ENCODE data around the gene MINDY3.
"Not testable (repeated sequence)": the region's sequence is repeated elsewhere in the genome, so short reads cannot be mapped to it uniquely, and the experiment has no call there.

Gene MINDY3

DNA sequence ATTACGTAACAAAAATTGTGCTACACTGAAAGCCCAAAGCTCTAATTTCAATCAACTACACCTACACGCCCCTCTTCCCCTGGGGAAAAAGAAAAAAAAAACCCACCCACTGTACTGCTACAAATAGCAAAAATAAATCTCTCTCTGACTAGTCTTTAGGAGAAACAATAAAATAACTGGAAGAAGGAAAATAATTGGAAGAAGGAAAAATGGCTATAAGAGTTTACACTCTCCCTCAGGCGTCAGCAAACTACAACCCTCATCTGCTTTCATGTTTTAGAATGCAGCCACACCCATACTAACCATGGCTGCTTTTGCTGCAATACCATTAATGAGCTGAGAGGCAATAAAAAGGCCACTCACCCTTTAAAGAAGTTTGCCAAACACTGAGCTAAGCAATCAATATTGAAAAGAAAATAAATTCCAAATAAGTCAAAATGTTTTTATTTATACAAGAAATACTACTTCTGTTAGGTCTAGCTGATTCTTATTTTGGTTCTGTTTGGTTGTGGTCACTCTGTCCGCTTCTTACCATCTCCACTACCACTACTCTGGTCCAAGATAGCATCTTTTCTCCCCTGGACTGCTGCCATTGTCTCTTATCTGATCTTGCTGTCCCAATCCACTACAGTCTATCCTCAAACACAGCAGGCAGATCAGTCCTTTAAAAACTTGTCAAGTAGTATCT is 3.8 kb downstream of the MINDY3 start:
- no peak for DNase-seq

DNA sequence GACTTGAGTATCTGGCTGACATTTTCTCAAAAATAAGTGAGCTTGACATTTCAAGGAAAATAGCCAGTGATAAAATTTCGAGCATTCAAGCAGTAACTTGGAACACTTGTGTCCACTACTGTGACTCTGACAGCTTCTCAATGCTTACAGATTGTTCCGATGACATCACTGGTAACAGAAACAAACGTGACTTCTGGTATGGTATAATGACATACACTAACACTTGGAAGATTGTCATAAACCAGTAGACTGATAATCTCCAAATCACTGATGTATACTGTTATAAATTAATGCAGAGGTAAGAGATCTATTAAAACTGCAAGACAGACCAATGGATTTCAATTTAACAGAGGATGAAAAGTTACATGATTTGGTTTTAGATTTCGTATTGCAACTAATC is 6.5 kb downstream of the MINDY3 start:
- DNase-seq, result no peak

DNA sequence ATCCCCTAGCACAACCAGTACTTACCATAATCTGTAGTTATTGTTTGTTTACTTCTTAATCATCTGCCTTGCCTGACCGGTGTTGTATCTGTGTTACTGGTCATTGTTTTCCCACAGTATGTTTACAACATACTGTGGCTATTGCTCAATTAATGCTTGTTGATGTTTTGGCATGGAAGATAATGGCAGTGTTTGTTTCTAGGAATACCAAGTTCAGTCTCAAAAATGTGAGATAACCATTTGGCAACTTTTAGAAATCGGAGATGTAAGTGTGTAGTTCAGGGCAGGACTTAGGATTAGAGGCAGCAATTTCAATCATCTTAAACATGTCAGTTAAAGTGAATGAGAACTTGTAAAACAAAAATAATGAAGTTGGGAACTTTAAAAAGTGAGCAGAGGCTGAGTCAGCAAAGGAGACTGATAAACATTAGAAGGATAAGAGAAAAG is 8.2 kb downstream of the MINDY3 start:
- DNase-seq, result no peak

DNA sequence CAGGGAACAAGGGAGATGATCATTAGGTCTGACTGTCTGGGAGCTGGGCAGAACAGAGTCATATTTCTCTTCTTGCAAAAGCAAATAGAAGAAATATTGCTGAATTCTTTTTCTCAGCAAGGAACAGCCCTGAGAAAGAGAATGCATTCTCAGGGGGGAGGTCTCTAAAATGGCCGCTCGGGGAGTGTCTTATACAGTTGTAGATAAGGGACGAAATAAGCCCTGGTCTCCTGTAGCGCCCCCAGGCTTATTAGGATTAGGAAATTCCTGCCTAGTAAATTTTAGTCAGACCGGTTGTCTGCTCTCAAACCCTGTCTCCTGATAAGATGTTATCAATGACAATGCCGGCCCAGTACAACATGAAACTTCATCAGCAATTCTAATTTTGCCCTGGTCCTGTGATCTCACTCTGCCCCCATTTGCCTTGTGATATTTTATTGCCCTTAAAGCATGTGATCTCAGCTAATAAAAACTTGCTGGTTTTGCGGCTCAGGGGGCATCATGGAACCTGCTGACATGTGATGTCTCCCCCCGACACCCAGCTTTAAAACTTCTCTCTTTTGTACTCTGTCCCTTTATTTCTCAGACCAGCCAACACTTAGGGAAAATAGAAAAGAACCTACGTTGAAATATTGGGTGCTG is 9.8 kb downstream of the MINDY3 start:
- DNase-seq, result not testable (repeated sequence)

DNA sequence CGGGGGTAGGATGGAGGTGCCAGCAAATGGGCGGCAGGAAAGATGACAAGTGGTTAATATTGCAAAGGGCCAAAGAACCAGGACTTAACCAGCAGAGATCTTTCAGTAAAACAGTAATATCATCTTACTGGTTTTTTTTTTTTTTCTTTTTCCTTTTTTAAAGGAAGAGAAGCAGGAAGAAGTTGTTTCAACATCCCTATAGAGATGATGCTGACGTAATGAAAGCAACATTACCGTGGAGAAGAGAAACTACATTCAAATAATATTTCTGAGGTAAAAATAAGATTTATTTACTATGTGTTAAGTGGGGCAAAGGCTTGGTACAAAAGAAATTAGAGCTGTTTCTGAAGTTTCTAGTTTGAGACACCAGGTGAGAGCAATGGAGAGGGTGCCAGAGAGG is 11.0 kb downstream of the MINDY3 start:
- no peak for DNase-seq

DNA sequence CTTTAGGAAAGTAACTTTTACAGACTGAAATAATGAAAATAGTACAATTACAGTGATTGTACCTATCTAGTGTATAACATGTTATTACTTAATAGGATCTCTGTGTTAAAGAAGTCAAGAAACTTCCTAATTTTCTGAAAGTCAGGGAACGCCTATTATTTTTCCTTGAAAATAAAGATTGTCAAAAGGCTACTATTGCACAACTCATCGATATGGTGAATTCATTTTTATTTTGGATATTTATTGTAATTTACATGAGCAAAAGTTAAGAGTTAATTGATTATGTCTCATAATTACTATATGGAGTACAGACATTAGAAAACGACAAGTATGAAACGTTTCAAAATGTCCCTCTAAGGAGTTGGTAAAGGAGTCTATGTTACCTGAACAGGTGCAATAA is 12.8 kb downstream of the MINDY3 start:
- DNase-seq, result no peak

DNA sequence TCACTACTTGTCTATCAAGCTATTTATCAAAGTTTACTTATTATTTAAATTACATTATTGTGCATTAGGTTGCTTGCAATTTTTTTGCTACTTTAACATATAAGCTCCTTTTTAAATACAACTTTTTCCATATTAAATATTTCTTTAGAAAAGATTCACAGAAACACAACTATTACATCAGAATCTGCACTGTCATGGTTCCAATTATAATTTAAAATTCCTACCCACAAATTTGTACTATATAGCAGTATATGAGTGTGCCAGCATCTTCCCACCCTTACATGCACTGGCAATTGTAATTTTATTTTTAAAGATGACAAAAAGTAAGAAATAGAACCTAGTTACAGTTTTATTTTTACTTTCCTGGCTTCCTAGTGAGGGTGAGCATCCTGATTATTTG is 15.8 kb downstream of the MINDY3 start:
- no peak for DNase-seq

DNA sequence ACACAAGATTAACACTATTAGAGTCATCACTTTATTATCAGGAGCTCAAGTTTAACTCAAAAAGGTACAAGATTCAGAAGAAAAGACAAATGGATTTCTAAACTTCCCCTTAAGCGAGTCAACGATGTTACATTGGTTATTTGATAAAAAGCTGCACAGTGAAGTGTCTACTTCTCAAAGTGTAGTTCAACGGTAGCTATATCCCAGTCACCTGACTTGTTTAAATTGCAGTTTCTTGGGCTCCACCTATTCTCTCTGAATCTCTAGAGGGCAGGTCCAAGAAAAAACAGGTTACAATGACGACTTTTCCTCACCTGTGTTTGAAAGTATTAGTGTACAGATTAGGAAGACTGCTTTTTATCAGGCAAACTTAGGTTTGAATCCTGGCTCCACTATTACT is 16.6 kb downstream of the MINDY3 start:
- DNase-seq, result no peak

DNA sequence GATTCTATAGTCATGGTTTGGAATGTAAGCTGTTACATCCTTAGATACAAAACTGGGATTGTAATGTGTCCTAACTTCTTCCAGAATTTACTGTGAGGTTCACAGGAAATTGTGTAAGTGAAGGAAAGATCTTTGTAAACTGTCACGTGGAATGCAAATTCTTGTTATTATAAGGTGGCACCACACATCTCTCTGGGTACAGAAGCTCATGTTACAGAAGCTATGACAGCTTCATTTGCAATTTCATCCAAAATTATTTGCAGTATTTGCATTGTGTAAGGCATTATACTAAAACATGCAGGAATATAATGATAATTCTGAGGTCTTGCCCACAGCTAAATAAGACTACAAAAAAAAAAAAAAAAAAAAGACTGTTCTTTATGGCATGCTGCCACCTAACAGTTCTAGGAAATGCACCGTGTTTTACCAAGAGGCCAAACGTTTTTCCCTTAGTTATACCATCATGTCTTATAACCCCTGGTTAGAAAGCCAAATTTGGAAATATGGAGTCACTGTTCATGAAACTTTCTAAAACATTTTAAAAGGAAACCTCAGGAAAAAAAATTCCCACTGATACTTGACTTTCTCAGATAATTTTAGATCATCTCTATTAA is 17.6 kb downstream of the MINDY3 start:
- DNase-seq, result no peak

DNA sequence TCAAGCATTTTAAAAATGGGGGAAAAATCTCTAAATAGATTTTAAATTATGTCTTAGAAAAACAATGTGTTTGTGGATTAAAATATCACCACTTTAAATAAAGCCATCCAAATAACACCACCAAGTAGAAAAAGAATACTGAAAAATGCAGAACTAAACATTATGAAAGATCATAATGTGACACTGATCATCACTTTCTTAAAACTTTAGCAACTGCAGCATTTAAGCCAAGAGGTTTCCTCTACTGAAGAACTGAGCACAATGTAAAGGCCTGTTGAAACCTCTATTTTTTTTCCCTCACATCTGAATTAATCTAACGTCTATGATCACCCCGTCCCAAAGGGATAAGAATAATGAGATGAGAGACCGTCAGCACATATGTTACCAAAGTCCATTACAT is 18.6 kb downstream of the MINDY3 start:
- DNase-seq, result no peak

DNA sequence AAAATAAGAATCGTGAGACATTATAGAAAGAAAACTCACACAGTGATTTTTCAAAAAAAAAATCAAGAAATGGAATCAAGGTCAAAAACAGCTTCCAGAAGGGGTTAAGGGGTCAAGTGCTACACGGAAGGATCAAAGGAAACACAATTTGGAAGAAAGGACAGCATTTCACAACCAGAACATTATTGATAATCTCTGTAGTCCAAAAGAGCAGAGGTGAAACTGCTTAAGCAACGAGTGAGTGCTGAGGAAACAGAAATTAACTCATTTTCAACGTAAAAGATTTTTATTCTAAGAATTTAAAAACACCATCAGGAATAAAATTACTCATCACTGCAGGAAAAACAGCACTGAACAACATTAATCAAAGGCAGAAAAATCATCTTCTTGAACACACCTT is 23.5 kb downstream of the MINDY3 start:
- no peak for DNase-seq

DNA sequence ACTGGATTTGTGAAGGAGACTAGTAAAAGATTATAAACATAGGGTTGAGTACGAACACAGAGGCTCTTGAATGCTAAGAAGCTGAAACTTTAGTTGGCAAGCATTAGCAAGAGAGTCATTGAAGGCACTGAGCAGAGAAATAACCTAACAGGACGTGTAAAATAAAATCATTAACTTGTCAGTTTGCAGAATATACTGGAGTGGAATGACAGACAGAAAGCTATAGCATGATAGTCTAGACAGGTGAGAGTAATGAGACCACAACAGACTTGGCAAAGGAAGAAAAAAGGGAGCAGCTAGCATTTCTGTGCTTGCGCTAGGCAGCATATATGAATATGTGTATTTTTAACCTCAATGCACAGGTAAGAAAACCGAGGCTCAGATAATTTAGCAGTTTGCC is 30.8 kb downstream of the MINDY3 start:
- DNase-seq, result no peak

DNA sequence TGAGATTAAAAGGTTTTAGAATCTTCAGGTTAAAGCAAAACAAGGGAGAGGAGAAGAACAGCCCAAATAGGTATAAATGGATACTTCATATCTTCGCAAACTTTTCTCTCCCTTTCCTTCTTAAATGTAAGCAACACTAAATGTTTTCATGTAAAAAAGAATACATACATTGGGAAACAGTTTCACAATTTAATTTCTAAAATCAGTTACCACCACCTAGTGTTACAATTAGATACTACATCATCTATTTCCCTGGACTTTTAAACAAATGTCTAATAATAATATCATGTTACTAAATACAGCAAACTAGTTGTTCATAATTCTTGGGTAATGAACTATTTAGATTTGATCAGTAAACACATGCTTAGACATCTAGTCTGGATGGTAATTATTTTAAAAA is 35.8 kb downstream of the MINDY3 start:
- peak; percentile 1 for DNase-seq

DNA sequence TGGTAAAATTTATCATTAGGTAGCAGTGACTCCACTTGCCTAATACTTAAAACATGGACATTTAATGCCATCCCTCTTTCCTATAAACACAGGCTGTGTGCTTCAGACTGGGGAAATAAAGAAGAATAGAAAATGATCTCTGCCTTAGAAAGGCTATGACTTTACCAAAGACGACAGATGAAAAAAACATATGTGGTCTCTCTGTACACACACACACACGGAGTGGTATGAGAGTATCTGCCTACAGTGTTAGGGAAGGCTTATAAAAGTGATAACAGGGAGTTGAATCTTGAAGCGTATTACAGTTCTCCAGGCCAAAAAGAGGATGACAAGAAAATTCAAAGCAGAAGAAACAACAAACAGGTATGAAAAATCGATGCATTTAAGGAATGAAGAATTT is 38.2 kb downstream of the MINDY3 start:
- no peak for DNase-seq

DNA sequence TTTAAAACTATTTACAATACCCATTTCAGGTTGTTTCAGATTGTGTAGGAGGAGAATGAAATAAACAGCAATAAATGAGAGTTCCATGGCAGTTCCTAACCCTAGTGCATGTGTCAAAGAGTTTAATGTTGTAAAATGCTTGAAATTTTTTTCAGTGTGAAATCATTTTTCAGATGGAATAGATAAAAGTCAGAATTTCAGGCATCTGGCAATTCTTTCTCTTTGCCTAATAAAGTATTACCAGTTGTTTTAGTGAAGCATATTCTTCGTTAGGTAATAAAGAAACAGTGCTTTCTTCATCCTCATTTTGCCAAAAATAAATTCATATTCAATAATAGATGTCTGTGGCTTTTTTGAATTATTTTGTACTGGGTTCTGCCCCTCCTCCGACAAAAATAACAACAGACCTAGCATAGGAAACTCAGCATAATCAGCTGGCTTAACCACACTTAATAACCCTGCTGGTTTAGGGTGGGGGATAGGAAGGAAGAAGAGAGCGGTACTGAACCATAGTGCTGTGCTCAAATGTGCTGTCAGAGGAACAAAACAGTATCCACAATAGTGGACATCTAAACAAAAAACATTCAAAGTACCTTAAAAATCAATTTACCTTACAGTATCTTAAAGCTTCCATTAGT is 39.1 kb downstream of the MINDY3 start:
- DNase-seq, result no peak

DNA sequence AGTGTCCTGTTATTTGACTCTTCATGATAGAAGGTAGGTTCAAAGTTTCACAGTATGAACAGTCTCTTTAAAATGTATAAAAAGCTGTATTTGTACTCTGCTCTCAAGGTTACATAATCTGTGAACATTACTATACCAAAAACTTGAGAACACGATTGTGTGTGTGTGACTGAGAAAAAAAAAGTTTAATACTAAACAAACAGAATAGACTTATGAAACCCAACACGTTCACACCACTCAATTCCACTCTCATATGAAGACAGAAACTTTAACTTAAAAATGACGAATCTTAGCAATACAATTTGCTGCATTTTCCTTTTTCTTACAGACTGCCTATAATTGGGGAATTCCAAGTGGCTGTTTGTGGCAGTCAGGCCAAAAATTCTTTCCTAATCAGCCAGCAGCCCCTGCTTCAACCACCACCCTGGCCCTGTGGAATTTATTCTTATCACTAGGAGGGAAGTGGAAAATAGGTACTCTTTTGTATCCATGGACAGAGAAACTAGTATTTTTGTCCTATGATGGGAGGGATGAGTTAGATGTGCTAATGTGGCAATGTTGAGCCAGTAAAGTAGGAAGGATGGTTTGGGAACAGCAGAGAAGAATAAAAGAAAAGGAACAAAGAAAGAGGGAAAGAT is 42.8 kb downstream of the MINDY3 start:
- no peak for DNase-seq

DNA sequence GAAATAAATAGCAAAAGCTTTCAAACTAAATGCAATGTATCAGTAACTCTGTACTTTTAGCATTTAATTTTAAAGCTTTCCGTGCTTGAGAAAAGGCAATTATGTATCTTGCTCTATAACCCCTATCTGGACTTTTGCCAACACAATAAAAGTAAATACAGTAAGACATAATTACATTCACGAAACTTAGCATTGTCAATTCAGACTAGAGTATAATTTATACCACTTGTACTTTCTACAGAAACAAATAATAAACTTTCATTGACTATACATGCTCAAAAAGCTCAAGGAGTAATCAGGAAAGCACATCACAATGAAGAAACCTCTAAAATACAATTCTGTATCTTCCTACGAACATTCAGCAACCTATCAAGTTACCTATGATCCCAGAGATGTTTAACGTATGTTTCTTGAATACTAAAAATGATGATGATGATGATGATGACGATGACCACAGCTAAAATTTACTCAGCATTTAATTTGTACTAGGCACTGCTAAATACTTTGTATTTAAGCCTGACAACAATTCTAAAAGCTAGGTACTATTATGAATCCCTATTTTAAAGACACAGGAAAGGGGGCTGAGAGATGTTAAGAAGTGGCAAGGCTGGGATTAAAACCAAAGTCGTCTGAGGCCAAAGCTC is 44.9 kb downstream of the MINDY3 start:
- no peak for DNase-seq

DNA sequence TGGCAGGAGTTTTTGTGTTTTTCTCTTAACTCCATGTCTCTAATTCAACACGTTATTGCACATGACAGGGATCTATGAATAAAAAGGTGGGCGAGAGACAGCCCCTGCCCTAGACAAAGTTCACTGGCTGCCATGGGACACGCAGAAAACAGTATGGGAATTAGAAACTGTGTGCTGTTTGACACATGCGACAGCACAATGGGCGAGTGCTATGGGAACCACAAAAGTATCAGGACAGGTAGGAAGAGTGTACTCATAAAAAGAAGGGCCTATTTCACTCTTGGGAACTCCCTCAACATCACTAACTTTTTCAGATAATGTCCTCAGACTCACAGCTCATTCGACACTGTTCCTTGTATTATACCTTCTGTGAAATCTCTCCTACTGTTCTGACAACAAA is 45.7 kb downstream of the MINDY3 start:
- DNase-seq, result no peak

DNA sequence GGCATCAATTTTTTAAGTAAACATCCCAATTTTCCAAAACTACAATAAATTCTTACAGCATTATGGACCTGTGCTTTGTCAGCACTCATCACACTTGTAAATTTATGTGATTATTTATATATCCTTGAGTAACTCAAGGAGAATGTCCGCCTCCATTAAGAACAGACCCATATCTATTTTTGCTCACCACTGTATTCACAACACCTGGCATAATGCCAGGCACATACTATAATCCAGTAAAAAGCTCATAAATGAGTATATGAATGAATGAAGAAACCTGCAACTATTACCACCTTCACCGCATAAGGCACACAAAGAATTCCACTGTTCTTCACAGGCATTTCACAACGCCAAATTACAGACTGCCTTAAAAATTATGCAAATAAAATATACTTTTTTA is 46.9 kb downstream of the MINDY3 start:
- no peak for DNase-seq

DNA sequence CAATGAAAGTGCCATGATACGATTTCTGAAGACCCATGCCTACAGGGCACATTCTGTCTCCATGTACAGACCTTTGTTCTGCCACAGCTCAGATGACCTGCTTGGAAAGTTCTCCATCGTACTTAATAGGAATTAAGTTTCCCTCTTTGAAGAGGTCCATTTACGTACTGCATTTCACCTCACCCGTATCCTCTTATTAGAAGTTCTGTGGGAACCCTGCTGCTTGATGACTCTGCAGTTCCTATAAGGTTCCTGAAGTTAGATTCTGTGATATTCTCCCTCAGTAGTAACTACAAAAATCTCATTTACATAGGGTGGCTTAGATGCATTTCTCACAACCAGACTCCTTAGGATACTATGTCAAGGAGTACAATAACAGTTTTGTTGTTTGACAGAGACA is 50.9 kb downstream of the MINDY3 start:
- no peak for DNase-seq

DNA sequence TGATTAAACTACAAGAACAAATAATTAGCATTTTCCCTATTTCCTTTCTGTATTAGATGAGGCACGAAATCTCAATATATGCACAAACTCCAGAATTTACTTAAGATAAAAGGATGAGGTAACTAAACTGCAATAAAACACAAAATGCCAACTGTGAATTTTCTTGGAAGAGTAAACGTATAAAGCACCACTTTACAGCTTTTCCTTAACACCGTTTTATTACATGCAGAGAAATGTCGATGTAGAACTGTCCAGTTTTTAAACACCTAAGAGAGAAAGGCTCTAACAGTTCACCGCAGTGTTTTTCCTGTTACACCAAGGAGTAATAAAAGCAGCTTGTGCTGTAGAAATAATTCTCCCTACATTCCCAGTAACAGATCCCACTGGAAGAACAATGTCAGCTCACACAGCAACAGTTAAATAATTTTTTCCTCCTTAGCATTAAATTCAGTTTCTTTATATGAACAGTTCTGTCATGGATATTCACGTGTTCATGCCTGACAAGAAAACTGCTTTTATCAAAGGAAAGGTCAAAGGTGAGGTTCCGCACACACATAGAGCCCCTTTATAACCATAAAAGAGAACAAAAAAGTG is 52.0 kb downstream of the MINDY3 start:
- no peak for DNase-seq

DNA sequence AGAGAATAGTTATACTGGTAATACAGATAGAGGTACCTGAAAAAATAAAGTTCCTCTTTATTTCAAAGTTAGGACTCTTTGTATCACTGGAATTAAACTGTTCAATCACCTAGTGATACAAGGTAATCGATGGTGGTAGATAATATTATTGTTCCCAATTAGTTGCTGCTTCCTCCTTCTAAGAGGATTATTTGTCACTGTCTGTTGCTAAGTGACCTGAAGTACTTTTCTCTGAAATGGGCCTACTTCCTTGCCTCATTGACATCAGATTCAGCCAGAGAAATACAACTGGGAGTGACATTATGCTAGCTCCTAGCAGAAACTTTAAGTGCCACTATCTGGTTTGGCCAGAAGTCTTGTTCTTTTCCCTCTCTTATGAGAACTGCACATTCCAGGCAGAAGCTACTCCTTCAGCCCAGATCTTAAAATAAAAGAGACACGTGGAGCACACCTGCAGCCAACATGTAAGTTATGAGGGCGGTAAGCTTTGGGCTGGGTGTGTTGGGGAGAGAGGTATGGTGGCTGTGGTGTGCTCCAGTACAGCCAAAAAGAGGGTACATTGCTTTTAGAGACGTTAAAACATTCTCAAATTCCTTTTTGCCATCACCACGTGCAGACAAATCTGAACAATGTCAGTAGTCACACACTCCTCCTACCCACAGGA is 54.8 kb downstream of the MINDY3 start:
- DNase-seq, result no peak
